Smooth muscle cell of the brain vasculature (primary cell): Measurements from ENCODE around the gene HLA-DQB1.
"Not testable (repeated sequence)": the region's sequence is repeated elsewhere in the genome, so short reads cannot be mapped to it uniquely, and the experiment has no call there.

Source experiments
- DNase-seq: peaks from one replicate; pipeline ENCODE4 v3.0.0-alpha.2; 2012; ENCODE audit warnings: low read depth, low spot score

Gene HLA-DQB1

DNA sequence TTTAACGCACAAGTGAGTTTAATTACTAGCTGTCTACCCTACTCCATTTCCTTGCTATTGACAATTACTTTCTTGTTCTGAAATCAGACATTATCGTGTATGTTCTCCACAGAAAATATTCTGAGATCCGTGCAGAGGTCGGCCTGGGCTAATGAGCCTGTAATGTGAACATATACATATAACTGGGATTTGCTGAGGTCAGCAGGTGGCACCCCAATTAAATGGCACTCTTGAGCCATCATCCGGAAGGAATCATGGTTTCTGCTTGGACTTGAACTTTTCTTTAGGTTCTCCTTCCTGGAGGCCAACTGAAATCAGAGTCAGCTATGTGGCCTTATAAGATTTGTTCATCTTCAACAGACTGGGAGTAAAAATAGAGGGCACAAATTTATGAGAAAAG lies 3.6 kb downstream of the HLA-DQB1 start:
- no peak for DNase-seq

DNA sequence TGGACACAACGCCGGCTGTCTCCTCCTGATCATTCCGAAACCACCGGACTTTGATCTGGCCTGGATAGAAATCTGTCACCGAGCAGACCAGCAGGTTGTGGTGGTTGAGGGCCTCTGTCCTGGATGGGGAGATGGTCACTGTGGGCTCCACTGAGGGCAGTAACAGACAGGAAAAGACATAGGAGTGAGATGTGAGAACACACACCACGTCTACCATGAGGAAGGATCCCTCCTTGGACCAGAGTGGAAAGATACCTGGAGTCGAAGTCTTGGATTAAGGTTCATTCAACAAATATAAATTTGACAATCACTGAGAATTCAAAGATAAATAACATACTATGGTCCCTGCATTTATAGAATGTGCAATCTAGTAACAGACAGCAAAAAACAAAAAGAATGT lies 4.4 kb downstream of the HLA-DQB1 start:
- DNase-seq = no peak

GRCh38 chr6:32659856-32660595 lies 6.4 kb downstream of the HLA-DQB1 start:
- DNase-seq = no peak

GRCh38 chr6:32658268-32658897 lies 8.1 kb downstream of the HLA-DQB1 start:
- DNase-seq = no peak

DNA sequence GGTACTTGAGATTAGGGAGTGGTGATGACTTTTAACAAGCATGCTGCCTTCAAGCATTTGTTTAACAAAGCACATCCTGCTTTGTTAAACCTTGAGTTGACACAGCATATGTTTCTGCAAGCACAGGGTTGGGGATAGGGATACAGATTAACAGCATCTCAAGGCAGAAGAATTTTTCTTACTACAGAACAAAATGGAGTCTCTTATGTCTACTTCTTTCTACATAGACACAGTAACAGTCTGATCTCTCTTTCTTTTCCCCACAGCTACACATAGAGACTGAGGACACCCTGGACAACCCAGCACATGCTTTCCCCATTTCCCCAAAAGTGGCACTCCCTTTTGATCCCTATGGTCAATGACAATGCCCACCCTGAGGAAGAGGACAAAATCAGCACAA lies 8.6 kb downstream of the HLA-DQB1 start:
- DNase-seq = not testable (repeated sequence)

DNA sequence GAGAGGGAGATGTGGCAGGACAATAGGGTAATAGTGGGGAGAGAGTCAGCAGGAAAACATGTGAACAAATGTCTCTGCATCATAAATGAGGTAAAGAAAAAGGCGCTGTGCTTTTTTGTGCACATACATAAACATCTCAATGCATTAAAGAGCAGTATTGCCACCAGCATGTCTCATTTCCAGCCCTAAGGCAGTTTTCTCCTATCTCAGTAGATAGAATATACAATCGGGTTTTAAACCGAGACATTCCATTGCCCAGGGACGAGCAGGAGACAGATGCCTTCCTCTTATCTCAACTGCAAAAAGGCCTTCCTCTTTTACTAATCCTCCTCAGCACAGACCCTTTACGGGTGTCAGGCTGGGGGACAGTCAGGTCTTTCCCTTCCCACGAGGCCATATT lies 9.1 kb downstream of the HLA-DQB1 start:
- DNase-seq = not testable (repeated sequence)

DNA sequence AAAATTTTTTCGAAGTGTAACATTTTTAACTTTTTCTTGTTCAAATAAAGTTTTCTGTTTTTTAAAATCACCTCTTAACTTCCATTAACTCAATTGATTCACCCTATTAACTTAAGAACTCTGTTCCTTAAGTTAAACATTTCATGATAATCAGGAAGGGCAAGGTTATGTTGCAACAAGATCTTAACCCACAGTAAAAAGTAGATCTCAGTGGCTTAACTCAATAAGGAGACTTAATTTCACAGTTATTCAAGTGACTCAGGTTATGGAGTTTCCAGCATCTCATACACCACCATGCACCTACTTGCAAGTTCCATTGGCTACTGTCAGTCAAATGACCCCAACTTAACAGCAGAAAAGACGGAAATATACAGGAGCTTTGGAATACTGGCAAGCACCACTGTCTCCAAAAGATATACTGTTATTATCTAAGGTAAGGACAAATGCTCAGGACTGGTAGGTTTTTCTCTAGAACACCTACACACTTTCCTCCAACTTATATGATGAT lies 11.2 kb downstream of the HLA-DQB1 start:
- no peak for DNase-seq

- DNase-seq = no peak
Observed at GRCh38 chr6:32645047-32645703, 21.3 kb downstream of the HLA-DQB1 start.

GRCh38 chr6:32643904-32644303 lies 22.6 kb downstream of the HLA-DQB1 start:
- no peak for DNase-seq

- no peak for DNase-seq
Observed at GRCh38 chr6:32642720-32643106, 23.7 kb downstream of the HLA-DQB1 start.

GRCh38 chr6:32641785-32642719 lies 24.4 kb downstream of the HLA-DQB1 start:
- not testable (repeated sequence) for DNase-seq

DNA sequence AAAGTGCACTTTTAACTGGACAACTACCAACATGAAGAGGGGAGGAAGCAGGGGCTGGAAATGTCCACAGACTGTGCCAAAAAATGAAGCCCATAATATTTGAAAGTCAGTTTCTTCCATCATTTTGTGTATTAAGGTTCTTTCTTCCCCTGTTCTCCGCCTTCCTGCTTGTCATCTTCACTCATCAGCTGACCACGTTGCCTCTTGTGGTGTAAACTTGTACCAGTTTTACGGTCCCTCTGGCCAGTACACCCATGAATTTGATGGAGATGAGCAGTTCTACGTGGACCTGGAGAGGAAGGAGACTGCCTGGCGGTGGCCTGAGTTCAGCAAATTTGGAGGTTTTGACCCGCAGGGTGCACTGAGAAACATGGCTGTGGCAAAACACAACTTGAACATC lies 25.3 kb downstream of the HLA-DQB1 start:
- no peak for DNase-seq

DNA sequence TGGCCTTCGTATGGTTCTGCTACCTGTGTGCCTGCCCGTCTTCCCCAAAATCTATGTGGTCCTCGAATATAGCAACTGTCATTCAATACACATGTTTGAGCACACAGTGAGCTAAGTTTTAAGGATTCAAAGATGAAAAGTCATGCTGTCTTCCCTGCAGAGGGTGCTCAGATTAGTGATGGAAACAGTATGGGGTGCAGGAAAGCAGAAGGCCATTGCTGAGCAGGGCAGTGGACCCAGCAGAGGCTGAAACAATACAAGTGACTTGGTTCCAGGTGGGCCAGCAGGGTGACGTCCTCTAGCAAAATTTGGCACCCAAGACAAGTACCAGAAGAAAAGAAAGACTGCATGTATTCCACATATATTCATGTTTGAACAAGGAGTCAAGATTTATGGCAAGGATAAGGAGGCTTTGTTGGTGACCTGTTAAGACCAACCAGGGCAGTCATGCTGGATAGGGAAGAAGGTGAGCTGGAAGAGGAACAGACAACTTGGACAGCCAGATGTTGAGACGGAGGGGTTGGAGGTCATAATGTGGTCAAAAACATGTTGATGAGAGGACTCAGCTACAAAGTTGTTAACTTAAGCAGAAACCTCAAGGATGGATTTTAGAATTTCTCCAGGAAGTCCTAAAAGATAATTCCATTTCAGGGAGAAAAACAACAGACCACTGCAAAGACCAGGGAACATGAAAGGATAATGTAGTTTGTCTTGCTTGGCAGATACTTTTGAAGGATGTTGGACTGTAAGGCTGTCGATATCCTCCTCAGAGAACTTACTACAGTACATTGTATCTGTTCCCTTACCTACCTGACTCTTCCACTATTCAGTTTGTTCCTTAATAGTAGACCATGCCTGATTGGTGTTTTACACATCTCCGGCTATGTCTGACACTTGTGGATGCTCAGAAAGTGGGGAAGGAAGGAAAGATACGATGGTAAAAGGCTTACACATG lies 26.7 kb downstream of the HLA-DQB1 start:
- no peak for DNase-seq

DNA sequence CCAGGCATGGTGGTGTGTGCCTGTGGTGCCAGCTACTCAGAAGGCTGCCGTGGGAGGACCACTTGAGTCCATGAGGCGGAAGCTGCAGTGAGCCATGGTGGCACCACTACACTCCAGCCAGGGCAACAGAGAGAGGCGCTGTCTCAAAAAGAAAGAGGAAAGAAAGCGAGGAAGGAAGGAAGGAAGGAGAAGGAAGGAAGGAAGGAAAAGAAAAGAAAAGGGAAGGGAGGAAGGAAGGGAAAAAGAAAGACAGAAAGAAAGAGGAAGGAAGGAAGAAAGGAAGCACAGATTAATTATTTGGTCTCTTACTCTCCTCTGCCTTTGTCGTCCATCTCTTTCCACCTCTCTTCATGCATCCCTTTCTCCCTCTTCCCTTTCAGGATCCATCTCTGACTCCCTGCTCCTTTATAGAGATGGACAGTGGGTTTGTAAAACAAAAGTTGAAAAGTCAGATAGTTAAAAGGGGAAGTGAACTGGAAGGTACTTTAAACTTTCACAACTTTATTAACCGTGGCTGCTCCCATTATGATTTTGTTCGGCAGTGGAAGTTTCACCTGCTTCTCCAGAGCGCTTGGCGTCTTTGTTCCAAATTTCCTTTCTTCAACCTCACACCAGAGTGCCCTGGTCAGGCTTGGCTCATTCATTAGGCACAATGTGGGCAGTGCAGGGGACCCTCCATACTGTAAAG lies 27.8 kb downstream of the HLA-DQB1 start:
- DNase-seq = no peak

DNA sequence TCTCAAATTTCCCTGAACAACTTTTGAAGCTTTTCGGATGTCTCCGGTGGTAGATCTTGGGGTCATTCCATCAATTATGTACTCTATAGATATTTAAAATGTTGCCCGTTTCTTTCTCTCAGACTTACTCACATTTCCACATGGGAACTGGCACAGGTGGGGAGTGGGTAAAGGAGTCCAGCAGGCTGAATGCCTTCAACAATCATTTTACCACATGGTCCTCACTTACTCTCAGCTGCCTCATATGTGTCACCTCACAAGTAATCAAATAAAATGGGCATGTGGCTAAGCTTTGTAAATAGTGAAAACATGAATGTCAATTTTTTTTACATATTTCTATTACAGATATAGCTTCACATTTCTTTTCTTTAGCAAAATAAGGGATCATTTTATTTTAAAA lies 28.6 kb downstream of the HLA-DQB1 start:
- no peak for DNase-seq

- DNase-seq = no peak
Observed at GRCh38 chr6:32637219-32637880, 29.1 kb downstream of the HLA-DQB1 start, which contains the start of gene HLA-DQA1. Gene HLA-DQA1, plus strand, starts transcription at chr6:32637406. Its CDS starts 53 bp downstream, at chr6:32637459.

DNA sequence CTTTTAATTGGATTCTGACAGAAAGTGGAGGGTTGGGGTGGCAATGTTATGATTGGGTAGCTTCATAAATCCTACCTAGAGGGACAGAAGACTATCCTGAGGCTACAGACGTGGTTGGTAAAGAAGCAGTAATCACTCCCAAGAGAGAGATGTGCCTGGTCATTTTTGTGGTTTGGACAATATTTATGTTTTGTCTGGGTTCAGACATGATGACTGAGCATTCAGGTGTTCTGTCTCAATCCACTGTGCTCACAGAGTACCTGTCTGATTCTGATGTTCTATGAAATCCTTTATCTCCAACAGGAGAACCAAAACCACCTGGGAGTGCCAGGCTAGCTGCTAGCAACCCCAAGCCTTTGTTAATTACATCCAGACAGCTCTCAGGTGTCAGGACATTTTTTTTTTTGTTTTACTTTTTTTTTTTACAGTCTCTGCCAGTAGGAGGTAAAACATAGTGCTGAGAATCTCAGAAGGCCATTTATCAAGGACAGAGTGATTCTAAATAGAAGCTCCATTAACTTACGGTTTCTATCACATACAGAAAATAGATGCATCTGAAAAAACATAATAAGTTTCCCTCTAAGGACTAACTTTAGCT lies 30.8 kb downstream of the HLA-DQB1 start:
- DNase-seq = no peak

- not testable (repeated sequence) for DNase-seq
Observed at GRCh38 chr6:32629793-32630192, 36.7 kb downstream of the HLA-DQB1 start.

DNA sequence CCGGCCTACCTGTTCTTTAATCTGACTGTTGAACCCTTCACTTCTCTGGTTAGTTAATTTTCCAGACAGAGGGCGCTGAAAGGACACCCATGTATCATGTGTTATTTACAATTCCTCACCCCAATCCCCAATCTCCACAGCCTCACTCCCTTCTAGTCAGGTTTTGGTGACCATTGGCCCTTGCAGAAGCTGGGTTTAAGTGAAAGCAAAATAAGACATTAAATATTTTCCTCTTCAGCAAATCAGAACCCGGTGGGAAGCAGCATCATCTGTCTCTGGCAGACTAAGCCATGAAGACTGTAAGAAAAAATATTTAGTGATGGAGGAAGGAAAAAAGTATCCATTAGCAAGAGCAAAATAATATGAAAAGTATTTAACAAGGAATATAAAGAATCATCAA lies 38.6 kb downstream of the HLA-DQB1 start:
- no peak for DNase-seq
